Stomach (tissue), 9 donors: ENCODE measurements around the gene KCNH1. TPM values are rescaled to one million over a fixed set of nuclear protein-coding genes. Genes with fewer than 3 reads are reported as not detected.

Experiments
- DNase-seq, 2 donors: peaks; one replicate each; pipeline versions ENCODE4 v3.0.0 to v3.0.0-alpha.2; 2013 to 2019
- H3K27ac ChIP-seq, 5 donors: fragments of 200-600 bp in 4 of 5; sonication (generic) in 4 of 5; one replicate each; pipeline ENCODE4 v1.5.1; 2013 to 2019; ENCODE audit warnings: mild to moderate bottlenecking in 1 of 5, moderate library complexity in 1 of 5
- H3K27me3 ChIP-seq, 3 donors: fragments of 200-600 bp; sonication (generic); one replicate each; pipeline ENCODE4 v1.5.1; 2017 to 2019; ENCODE audit warnings: mixed run types in 1 of 3
- H3K36me3 ChIP-seq, 4 donors: fragments of 200-600 bp; sonication (generic); 1 replicate in 3 of 4; 2 replicates in 1 of 4; pipeline ENCODE4 v1.5.1; 2016 to 2019
- H3K4me1 ChIP-seq, 4 donors: fragments of 200-600 bp; sonication (generic); one replicate each; pipeline ENCODE4 v1.5.1; 2016 to 2019
- H3K4me3 ChIP-seq, 4 donors: fragments of 200-600 bp; sonication (generic) in 3 of 4; one replicate each; pipeline ENCODE4 v1.5.1; 2016 to 2019; ENCODE audit warnings: mild to moderate bottlenecking in 1 of 4
- H3K9me3 ChIP-seq, 4 donors: fragments of 200-600 bp; sonication (generic); one replicate each; pipeline ENCODE4 v1.5.1; 2016 to 2019
- CTCF ChIP-seq, 7 experiments: fragments of 450-650 bp in 4 of 7; fragments of 200-600 bp in 3 of 7; sonication (generic) in 3 of 7; IDR thresholded peaks; one replicate each; pipeline ENCODE4 v1.5.1; 2016 to 2019; ENCODE audit warnings: antibody characterized with exemption in 7 of 7, control low read depth in 2 of 7, mild to moderate bottlenecking in 1 of 7
- EP300 ChIP-seq: sonication (generic); formaldehyde crosslinking; IDR thresholded peaks from one replicate; pipeline ENCODE4 v1.6.1; 2017; ENCODE audit warnings: antibody characterized with exemption
- POLR2A ChIP-seq, 4 donors: fragments of 450-650 bp; IDR thresholded peaks; one replicate each; pipeline ENCODE4 v1.6.1; 2016; ENCODE audit warnings: antibody characterized with exemption in 4 of 4, control low read depth in 2 of 4, mild to moderate bottlenecking in 1 of 4, moderate library complexity in 1 of 4
- POLR2AphosphoS5 ChIP-seq, 3 donors: sonication (generic); formaldehyde crosslinking; IDR thresholded peaks; one replicate each; pipeline ENCODE4 v1.6.1; 2016; ENCODE audit warnings: antibody characterized with exemption in 3 of 3
- WGBS, 5 donors: extraction: QIAGEN DNeasy Blood & Tissue Kit in 3 of 5; methylation state at CpG; one replicate each; pipeline versions ENCODE4 v1.1.5 to v1.1.7; 2013 to 2018; 5-methylcytosine and 5-hydroxymethylcytosine counted together
- intact Hi-C: fragments of 100-400 bp; cut with DNase I; formaldehyde crosslinking; loops from one replicate; pipeline ENCODE4 v1.15.1; 2023; ENCODE audit warnings: low total_unique reads
- polyA plus RNA-seq, 3 donors: library from polyadenylated mRNA; stranded (reverse); fragments of 200-250 nt; gene quantifications; one replicate each; pipeline ENCODE4 v1.2.3, GENCODE V29; 2013
- total RNA-seq, 5 donors: library from RNA; depleted of rRNA; stranded (reverse); fragments of >200 nt; gene quantifications; one replicate each; pipeline versions ENCODE4 v1.1.0 to v1.2.3, GENCODE V29; 2014 to 2016
- donor health status: healthy with polysubstance abuse.
- donor health status: Bipolar disorder and iron deficiency.
- donor health status: healthy.

The KCNH1 gene
- total and polyA plus RNA-seq, 8 donors = 0.10 to 6.8 (median 3.2) TPM; not detected in 1

GRCh38 chr1:211145944-211146343 lies 12.0 kb upstream of the KCNH1 start:
- intact Hi-C loops = loop anchor here (10.0 kb wide), 1 partner anchor 561 kb away; no protein-coding TSS in a partner anchor
- TF ChIP-seq CTCF (IDR thresholded peaks at IDR 0.05) (no peak), POLR2AphosphoS5 (IDR thresholded peaks at IDR 0.05) (no peak), POLR2A (IDR thresholded peaks at IDR 0.05) (no peak), EP300 (no peak)
- peak in 1 of 2 donors; percentile 23 for DNase-seq
- no peaks in the 10 kb centered on the region for H3K36me3 ChIP-seq
- no peak overlapping the region for H3K4me3 ChIP-seq
- H3K9me3 ChIP-seq = no peaks in the 10 kb centered on the region
- WGBS, 5 donors = 30 to 52% (median 39%) methylated on average over 4 of the region's 4 CpGs
- H3K27me3 ChIP-seq = peaks cover 0 to 17% (median 0%) of the 10 kb centered on the region in 3 donors
- no peaks in the 10 kb centered on the region for H3K4me1 ChIP-seq
- H3K27ac ChIP-seq = no peak overlapping the region

- no peak for TF ChIP-seq POLR2AphosphoS5 (IDR thresholded peaks at IDR 0.05)
- TF ChIP-seq CTCF (IDR thresholded peaks at IDR 0.05) = peak in 5 of 7 experiments; percentile 12 to 42 (median 32)
- DNase-seq = peak in 1 of 2 donors; percentile 75
Measured at GRCh38 chr1:211135342-211135950, 1.5 kb upstream of the KCNH1 start.

GRCh38 chr1:211133393-211133835 lies 534 bp downstream of the KCNH1 start:
- intact Hi-C loops = loop anchor here (10.0 kb wide), 1 partner anchor 729 kb away; no protein-coding TSS in a partner anchor
- peak overlapping the region; percentile 46 to 57 (median 50) for H3K4me3 ChIP-seq
- DNase-seq = peak in 1 of 2 donors; percentile 38
- peaks cover 0 to 82% (median 26%) of the 10 kb centered on the region in 3 donors for H3K27me3 ChIP-seq
- WGBS, 5 donors = 0 to 2% (median 1%) methylated on average over 19 to 31 of the region's 31 CpGs
- no peaks in the 10 kb centered on the region for H3K36me3 ChIP-seq
- H3K9me3 ChIP-seq = no peaks in the 10 kb centered on the region
- H3K27ac ChIP-seq = peak overlapping the region in 3 of 5 donors; percentile 15 to 41 (median 22)
- H3K4me1 ChIP-seq = peaks cover 11 to 22% (median 17%) of the 10 kb centered on the region in 4 donors
- TF ChIP-seq POLR2A (IDR thresholded peaks at IDR 0.05) (no peak), EP300 (no peak), CTCF (IDR thresholded peaks at IDR 0.05) (no peak), POLR2AphosphoS5 (IDR thresholded peaks at IDR 0.05) (no peak)

More at GRCh38 chr1:211135342-211135950, 1.5 kb upstream of the KCNH1 start:
- Histone ChIP-seq H3K4me1 (peaks cover 11 to 22% (median 17%) of the 10 kb centered on the region in 4 donors), H3K27ac (no peak overlapping the region), H3K27me3 (peaks cover 0 to 74% (median 30%) of the 10 kb centered on the region in 3 donors), H3K9me3 (no peaks in the 10 kb centered on the region), H3K4me3 (no peak overlapping the region), H3K36me3 (no peaks in the 10 kb centered on the region)
- intact Hi-C loops = loop anchor here (10.0 kb wide), 1 partner anchor 731 kb away; no protein-coding TSS in a partner anchor
- WGBS, 5 donors = 17 to 18% (median 18%) methylated on average over 5 of the region's 5 CpGs

- intact Hi-C loops = loop anchor here (10.0 kb wide), 1 partner anchor 728 kb away; no protein-coding TSS in a partner anchor
- H3K27ac ChIP-seq = peak overlapping the region in 2 of 5 donors; percentile 22 to 41
- peak overlapping the region; percentile 46 to 57 (median 50) for H3K4me3 ChIP-seq
- DNase-seq = peak in 1 of 2 donors; percentile 7
- no peaks in the 10 kb centered on the region for H3K36me3 ChIP-seq
- WGBS, 5 donors = 12 to 22% (median 16%) methylated on average over 20 of the region's 20 CpGs
- peaks cover 0 to 79% (median 26%) of the 10 kb centered on the region in 3 donors for H3K27me3 ChIP-seq
- H3K9me3 ChIP-seq = no peaks in the 10 kb centered on the region
- peaks cover 11 to 22% (median 17%) of the 10 kb centered on the region in 4 donors for H3K4me1 ChIP-seq
- TF ChIP-seq EP300 (no peak), POLR2A (IDR thresholded peaks at IDR 0.05) (no peak), CTCF (IDR thresholded peaks at IDR 0.05) (no peak), POLR2AphosphoS5 (IDR thresholded peaks at IDR 0.05) (no peak)
Measured at GRCh38 chr1:211132721-211133392, 1.1 kb downstream of the KCNH1 start.
